ENCODE measurements around the gene LIME1.

LIME1 gene

DNA sequence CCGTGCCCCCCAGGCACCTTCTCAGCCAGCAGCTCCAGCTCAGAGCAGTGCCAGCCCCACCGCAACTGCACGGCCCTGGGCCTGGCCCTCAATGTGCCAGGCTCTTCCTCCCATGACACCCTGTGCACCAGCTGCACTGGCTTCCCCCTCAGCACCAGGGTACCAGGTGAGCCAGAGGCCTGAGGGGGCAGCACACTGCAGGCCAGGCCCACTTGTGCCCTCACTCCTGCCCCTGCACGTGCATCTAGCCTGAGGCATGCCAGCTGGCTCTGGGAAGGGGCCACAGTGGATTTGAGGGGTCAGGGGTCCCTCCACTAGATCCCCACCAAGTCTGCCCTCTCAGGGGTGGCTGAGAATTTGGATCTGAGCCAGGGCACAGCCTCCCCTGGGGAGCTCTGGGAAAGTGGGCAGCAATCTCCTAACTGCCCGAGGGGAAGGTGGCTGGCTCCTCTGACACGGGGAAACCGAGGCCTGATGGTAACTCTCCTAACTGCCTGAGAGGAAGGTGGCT is 39.1 kb upstream of the LIME1 start:
- DNase-seq: no peak

DNA sequence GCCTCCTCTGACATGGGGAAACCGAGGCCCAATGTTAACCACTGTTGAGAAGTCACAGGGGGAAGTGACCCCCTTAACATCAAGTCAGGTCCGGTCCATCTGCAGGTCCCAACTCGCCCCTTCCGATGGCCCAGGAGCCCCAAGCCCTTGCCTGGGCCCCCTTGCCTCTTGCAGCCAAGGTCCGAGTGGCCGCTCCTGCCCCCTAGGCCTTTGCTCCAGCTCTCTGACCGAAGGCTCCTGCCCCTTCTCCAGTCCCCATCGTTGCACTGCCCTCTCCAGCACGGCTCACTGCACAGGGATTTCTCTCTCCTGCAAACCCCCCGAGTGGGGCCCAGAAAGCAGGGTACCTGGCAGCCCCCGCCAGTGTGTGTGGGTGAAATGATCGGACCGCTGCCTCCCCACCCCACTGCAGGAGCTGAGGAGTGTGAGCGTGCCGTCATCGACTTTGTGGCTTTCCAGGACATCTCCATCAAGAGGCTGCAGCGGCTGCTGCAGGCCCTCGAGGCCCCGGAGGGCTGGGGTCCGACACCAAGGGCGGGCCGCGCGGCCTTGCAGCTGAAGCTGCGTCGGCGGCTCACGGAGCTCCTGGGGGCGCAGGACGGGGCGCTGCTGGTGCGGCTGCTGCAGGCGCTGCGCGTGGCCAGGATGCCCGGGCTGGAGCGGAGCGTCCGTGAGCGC is 38.5 kb upstream of the LIME1 start:
- no peak for DNase-seq

DNA sequence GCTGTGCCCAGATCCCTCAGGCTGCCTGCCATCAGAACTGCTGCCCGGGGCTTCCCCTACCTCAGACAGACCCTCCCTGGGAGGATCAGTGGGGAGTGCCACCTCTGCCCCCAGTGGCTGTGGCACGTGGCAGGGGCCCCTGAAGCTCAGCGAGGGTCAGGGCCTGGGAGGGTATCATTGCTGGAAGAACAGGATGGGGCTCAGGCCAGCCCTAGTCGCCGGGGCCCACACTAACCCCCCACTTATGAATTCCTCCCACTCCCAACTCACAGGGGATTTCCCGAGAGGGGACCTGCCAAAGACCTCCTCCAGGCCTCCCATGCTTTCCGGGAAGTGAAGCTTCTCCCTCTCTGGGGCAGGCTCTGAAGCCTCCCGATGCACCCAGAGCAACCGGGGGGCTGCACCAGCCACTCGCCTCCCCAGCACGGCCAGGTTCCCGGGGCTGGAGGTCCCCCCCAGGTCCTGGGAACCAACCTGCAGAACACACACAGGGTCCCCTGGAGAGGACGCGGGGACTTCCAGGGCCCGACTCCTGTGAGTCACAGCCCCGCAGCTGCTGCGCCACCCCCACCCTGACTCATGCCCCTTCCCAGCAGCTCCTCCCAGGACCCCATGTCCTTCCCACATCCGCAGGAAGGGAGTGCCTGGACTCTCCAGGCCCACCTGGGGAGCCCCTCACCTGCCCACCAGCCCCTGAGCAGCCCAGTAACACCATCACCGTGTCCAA is 37.6 kb upstream of the LIME1 start:
- peak in 2 of 5 donors; percentile 6 to 36 for DNase-seq

- peak in 1 of 5 donors; percentile 11 for DNase-seq
Observed at GRCh38 chr20:63699466-63700198, 36.8 kb upstream of the LIME1 start.

DNA sequence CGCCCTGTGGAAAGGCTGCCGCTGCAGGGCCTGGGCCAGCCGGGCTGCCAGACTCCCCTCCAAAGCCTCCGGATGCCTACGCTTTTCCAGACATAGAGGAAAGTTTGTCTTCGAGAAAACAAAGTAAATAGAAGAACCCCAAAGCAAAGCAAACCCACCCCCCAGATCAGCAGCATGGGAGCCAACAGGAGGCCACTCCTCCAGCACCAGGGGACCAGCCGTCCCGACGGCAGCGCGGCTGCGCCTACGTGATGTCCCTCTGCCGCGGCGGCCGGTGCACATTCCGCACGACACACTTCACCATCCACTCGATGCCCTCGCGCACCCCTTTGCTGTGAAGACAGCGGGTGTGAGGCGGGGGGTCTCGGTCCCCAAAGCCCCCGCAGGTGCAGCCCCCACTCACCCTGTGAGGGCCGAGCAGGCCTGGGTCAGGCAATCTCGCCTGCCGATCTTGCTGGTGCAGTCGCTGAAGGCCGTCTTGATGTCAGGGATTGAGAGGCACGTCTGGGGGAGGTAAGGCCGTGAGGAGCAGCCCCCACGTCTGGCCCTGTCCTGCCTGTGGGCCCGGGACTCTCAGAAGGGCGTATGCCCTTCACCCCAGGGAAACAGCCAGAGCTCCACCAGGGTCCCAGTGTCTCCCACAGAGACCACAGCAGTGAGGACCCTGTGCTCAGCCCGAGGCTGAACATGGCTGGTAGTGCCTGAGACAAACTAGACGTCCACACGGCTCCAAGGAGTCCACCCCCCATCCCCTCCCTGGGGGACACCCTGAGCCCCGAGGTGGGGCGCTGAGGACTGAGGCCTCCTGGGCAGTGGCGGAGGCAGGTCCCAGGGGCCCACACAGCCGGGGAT is 36.0 kb upstream of the LIME1 start:
- peak in 1 of 5 donors; percentile 6 for DNase-seq

GRCh38 chr20:63701051-63701328 is 35.5 kb upstream of the LIME1 start:
- DNase-seq: peak in 1 of 5 donors; percentile 8

DNA sequence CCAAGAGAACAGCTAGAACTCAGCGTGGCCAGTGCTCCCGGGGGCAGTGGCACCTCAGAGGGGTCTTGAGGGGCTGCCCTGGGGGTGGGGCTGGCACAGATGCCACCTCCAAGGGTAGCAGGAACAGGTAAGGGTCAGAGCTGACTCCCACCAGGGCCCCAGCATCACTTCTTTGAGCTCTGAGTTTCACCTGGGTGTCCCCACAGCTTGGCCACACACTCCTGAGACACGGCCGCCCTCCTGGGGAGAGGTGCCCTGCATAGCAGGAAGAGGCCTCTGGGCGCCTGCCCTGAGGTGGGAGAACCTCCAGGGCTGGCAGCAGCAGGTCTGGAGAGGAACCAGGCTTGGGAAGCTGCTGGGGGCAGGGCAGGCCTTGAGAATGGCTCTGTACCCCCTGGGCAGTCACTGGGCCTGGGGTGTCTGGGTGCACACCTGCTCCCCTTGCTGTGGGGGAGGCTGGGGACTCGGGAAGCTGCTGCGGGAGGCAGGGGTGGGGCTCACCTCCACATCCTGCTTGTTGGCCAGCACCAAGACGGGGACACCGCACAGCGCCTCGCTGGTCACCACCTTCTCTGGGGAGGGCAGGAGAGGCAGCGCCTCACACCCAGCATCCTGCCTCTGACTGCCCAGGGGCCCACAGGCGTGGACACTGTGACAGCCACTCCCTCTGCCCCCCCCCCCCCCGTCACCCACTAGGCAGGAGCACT is 35.0 kb upstream of the LIME1 start:
- DNase-seq: peak in 2 of 5 donors; percentile 6 to 11

GRCh38 chr20:63702036-63702665 is 34.3 kb upstream of the LIME1 start:
- DNase-seq: no peak

DNA sequence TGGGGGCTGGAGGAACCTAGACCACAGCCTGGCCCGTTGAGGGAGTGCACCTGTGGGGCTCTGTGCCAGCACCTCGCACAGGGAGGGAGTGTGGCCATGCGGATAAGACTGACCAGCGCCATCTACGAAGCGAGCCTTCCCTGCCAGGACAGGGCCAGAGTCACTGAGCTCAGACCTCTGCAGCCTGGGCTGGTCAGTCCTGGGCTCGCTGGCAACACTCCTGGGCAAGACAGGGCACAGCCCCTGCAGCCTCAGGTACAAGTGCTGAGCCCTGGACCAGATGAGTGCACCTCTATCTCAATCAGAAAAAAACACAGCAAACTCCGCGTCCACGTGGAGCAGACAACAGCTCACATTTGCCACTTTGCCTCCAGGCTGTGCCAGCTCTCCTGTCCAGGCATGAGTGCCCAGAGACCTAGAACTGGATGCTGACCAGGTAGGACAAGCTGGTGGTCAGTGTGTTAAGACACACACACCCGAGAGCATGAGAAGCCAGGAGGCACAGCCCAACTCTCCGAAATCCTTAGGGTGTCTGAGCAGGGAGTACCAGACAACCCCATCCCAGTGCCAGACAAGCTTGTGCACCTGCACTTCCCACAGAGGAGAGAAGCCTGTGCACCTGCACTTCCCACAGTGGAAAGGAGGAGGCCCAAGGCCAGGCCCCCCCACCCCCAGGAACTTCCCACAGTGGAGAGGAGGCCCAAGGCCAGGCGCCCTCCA is 33.6 kb upstream of the LIME1 start:
- DNase-seq: no peak

- DNase-seq: peak in 1 of 5 donors; percentile 5
Observed at GRCh38 chr20:63703471-63703975, 32.9 kb upstream of the LIME1 start.

- DNase-seq: no peak
Observed at GRCh38 chr20:63703976-63704748, 32.3 kb upstream of the LIME1 start.

- DNase-seq: no peak
Observed at GRCh38 chr20:63704749-63705117, 31.7 kb upstream of the LIME1 start.

GRCh38 chr20:63705232-63706026 is 31.0 kb upstream of the LIME1 start:
- DNase-seq: no peak

- no peak for DNase-seq
Observed at GRCh38 chr20:63706027-63706695, 30.3 kb upstream of the LIME1 start.

- DNase-seq: peak; percentile 30 to 65 (median 58)
Observed at GRCh38 chr20:63706852-63707557, 29.5 kb upstream of the LIME1 start.

- DNase-seq: peak; percentile 71 to 91 (median 80)
Observed at GRCh38 chr20:63707558-63708300, 28.7 kb upstream of the LIME1 start, which contains the start of the genes ARFRP1 and ZGPAT. Gene ARFRP1 (minus strand): TSS chr20:63707976. CDS start chr20:63707091, 885 bp downstream. Gene ZGPAT (plus strand): TSS chr20:63708039. CDS start chr20:63708581, 542 bp downstream.
